ENCODE measurements around the gene KAT7.
A peak's percentile ranks its signal among the peaks of the same experiment; 100 is the strongest.

Gene KAT7

GRCh38 chr17:49760932-49761558, 27.4 kb upstream of the KAT7 start:
- DNase-seq (ENCODE audit: low spot score), result no peak

- DNase-seq (ENCODE audit: low spot score), result no peak
Observed at GRCh38 chr17:49762151-49762941, 26.1 kb upstream of the KAT7 start.

DNA sequence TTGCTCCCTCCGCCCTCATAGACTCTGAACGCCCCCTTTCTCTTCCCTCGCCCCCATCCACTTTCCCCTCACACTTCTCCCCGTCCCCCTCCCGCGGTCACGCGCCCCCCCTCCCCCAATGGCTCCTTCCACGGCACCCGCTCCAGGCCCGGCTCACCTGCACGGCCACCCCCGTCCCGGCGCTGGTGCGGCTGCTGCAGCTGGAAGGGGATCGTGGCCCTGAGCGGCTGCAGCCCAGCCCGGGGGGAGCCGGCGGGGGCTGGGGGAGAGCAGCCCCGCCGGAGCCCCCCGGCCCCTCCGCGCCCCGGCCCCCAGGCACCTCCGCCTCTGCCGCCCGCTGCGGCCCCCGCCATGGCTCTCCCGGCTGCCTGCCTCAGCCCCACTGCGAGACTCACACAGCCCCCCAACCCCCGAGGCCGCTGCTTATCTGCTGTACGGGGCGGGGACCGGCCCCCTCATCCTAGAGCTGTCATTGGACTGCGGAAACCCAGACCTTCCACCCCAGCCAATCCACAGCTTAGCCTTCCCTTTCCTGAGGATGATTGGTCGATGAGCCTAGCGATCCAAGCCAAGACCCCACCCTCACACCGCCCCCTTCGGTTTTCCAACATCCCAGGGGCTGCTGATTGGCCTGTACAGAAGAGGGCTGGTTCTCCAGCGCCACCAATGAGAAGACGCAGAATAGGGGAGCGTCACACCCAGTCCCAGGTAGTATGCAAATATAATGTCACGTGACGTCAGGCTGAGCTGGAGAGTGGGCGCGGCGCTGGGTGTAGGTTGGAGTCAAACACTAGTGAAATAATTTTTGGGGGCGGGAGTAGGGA, 24.5 kb upstream of the KAT7 start, which contains the start of gene FAM117A:
TSS of gene FAM117A (minus strand) at position 397 of the 824 bp plus-strand sequence. CDS start at position 353, 44 bp downstream.
- DNase-seq (ENCODE audit: low spot score), result peak; percentile 99

DNA sequence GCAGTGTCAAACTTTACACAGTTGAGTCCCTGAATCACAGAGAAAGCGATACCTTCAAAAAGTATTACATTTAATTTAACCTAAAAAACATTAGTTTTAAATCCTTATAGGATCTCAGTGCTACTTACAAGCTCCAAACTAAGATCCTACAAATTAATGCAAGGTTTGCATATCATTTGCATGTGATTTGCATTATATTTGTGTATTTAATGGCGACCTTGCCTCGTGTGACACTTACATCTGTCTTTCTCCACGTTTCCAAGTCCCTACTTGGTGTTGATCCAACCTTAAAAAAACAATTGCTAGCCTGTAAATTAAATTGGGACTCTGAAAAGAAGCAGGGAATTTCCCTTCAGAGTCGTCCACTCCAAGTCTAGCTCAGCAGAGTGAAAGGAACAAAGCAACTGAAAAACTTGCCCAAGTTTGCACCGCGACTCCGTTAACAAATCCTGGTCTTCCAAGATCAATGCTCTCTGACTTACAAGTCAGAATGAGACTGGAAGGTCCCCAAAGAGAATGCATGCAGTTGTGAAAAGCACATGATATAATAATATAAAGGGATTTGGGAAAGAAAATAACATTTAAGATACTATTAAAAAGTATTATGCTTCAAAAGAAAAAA, 23.8 kb upstream of the KAT7 start:
- no peak for DNase-seq (ENCODE audit: low spot score)

- DNase-seq (ENCODE audit: low spot score), result no peak
Observed at GRCh38 chr17:49766918-49767530, 21.5 kb upstream of the KAT7 start.

DNA sequence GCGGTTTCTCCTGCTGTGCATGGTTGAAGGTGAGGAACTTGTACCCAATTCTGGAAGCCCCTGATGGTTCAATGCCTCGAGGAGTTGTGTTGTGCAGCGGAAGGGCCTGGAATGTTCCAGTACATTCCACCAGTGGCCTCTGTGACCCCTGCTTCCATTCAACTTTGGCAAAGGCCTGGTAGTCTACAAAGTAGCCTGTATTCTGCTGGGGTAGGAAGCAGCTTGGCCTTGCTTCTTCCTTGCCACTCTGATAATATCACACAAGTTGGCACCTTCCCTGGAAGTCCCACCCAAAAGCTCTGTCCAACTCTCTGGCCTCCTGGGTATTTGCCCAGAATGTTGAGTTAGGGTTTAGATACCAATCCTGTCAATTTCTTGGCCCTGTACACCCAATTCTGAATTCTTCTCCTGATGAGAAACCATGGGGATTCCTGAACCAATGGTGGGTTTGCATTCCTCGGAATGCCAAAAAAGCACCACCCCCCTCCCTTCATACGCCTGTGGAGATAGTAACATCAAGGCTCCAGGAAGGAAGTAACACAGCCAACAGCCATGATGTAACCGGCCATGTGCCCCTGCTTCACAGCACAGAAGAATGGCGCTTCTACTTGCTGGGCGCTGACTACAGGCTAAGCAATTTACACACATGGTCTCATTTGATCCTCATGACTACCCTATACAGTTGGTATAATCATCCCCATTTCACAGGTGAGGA, 12.8 kb upstream of the KAT7 start:
- peak; percentile 39 for DNase-seq (ENCODE audit: low spot score)

- no peak for DNase-seq (ENCODE audit: low spot score)
Observed at GRCh38 chr17:49776551-49777300, 11.8 kb upstream of the KAT7 start.

GRCh38 chr17:49777563-49777962, 10.9 kb upstream of the KAT7 start:
- no peak for DNase-seq (ENCODE audit: low spot score)

GRCh38 chr17:49779156-49779738, 9.2 kb upstream of the KAT7 start:
- no peak for DNase-seq (ENCODE audit: low spot score)

- peak; percentile 53 for DNase-seq (ENCODE audit: low spot score)
Observed at GRCh38 chr17:49779739-49780231, 8.7 kb upstream of the KAT7 start.

DNA sequence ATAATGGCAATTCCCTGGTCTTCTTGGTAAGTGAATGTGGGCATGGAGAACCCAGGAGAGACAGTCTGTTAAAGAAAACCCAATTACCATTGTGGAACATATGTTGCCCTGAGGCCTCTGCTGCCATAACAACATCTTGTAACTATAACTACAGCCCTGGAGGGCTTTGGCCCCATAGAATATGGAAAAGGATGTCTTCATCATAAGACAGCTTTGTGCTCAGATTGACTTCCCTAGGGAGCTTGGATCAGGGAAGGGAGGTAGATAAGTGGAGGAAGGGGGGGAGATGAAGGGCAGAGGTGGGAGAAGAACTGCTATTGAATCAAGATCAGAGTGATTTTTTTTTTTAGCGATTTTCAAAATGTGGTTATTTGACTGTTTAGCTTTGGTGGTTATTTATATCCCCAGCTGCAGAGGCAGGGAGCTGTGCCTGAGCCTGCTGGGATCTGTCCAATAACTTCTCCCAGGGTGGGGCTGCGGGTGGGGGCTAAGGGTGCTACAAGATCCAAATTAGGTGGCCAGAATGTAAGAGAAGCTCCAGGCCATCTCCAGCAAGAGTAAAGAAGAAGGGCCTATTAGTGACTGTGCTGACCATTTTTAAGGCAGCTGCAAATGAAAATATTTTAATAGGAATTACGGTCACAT, 5.3 kb upstream of the KAT7 start:
- no peak for DNase-seq (ENCODE audit: low spot score)

DNA sequence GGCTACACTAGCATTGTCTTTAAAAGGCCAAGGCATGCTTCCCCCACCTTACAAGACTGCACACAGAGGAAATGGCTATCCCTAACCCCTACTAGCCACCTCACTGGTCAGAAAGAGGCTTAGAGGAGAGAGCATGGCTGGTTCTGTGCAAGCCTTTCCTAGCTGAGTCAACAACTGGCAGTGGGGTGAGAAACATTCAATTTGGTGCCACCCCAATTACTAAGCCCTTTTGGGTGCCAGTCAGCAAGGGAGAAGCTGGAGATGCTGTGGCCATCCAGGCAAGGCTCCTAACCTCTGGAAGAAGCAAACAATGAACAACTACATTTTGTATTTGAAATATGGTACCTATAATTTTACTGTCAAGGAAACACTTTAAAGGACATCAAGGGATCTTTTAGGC, 4.7 kb upstream of the KAT7 start:
- DNase-seq (ENCODE audit: low spot score), result no peak

GRCh38 chr17:49784636-49785035, 3.8 kb upstream of the KAT7 start:
- no peak for DNase-seq (ENCODE audit: low spot score)

- DNase-seq (ENCODE audit: low spot score), result no peak
Observed at GRCh38 chr17:49787884-49788477, 500 bp upstream of the KAT7 start.

DNA sequence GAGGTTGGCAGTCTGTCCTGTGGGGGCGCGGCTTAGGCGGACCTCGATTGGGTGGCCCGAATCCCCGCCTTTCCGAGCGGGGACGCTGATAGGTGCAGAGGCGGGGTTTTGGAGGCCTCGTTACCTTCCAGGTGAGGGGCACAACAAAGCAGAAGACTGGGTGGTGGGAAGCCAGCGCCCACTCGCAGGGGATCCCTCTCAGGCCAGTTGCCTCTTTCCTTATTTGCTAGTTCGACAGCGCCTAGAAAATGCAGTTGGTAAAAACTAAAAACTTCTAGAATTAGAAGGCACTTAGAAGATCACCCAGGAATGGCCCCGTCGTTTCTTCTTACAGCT, 730 bp downstream of the KAT7 start:
- no peak for DNase-seq (ENCODE audit: low spot score)

- DNase-seq (ENCODE audit: low spot score), result no peak
Observed at GRCh38 chr17:49793309-49793708, 4.8 kb downstream of the KAT7 start.

DNA sequence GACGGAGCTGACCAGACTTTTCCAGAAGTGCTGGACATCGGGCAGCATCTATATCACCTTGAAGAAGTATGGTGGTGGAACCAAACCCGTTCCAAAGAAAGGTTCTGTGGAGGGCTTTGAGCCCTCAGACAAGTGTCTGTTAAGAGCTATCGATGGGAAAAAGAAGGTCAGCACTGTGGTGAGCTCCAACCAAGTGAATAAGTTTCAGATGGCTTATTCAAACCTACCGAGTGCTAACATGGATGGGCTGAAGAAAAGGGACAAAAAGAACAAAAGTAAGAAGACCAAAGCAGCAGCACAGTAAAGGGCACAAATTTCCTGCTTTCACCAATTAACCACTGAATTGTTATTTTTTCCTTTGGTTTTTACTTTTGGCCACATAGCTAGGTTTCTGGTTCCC, 6.9 kb downstream of the KAT7 start:
- no peak for DNase-seq (ENCODE audit: low spot score)

DNA sequence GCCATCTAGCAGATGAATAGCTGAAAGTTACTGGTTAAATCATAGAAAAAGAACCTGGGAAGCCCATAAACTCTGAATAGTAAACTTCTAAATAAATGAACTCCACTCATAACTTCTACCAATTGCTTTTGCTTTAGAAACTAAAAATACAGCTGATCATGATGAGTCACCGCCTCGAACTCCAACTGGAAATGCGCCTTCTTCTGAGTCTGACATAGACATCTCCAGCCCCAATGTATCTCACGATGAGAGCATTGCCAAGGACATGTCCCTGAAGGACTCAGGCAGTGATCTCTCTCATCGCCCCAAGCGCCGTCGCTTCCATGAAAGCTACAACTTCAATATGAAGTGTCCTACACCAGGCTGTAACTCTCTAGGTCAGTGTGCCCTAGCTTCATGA, 9.7 kb downstream of the KAT7 start:
- peak; percentile 14 for DNase-seq (ENCODE audit: low spot score)

DNA sequence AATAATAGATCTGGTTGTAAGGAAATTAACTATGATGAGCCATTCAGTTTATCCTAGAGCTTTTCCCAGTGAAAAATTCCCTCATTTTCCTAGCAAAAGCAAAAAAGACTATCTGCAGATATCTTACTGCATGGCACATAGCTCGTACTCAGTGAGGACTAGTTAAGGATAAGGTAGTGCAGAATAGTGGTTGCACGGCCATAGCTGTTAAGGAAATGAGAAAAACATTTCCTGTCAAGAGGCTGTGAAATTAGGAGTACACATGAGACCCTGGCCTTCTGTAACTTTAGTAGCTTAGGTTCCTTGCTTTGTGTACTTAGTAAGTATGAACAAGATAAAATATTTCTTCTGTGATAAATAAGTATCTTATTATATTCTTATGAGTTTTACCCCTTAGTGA, 10.3 kb downstream of the KAT7 start:
- DNase-seq (ENCODE audit: low spot score), result no peak

All from AG08396 (cell line).